ENCODE data around the gene COBL.

COBL gene

DNA sequence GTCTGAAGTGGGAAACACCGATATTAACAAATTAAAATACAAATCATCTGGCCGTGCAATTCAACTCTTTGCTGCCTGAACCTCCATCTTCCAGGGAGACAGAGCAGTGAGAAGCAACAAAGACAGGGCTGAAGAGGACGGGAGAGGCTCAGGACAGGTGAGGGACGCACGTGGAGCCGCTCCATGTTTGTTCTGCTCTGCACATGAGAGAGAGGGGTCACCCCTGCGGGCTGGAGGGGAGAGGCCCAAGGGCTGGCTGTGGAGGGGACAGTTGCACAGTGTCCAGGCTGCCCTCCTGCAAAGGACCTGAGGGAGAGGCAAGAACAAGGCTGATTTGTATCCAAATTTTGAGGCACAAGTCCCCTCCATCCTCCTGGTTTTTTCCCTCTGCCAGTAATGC lies 41.7 kb downstream of the COBL start:
- no peak for DNase-seq (ENCODE audit: low read depth in 2 of 2)

DNA sequence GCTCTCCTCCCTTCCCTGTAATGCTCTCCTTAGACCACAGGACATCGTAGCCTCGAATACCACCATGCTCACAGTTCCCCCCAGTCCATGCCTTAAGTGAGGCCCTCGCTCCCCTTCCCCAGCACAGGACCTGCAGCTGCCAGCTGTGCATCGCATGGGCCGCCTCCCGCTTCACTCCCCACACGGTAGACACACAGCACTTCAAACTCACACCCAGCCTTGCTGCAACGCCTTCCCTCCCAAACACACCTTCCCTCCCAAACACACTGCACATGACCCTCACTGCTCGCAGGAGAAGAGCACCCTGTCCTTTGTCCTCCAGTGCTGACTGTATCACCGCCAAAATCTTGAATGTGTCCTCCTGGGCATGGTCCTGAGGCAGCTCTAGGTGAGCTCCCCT lies 42.6 kb downstream of the COBL start:
- DNase-seq (ENCODE audit: low read depth in 2 of 2) = no peak

DNA sequence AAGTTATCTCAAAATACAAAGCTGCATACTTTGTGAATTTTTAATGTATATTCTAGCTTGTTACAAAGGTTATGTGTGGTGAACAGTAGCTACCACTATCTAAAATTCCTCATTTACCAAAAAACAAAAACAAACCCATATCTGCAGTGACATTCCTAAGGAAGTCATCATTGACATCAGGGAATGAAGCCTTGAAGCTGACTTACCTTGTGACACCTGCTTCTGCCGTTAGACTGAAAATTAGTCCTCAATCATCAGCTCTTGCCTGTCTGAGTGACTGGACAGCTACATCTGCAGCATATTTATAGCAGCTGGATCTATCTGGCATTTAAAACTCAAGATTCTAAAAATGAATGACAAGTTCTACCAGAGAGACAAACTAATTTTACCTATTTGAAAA lies 43.2 kb downstream of the COBL start:
- no peak for DNase-seq (ENCODE audit: low read depth in 2 of 2)

DNA sequence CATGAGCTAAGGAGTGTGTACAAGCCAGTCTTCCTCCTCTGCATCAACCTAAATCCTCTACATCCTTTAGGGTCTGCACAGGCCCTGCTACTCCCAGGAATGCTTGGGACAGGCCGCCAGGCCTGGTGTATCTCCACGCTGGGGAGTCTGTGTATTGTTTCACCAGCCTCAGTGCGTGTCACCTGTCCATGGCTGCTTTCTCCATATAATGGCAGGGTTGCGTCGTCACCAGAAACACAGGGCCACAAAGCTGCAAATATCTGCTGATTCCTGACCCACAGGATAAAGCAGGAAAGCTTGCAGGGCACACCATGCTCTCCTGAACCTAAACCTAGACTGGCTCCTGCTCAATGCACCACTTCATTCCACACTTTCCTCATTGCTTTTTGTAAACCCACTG lies 45.6 kb downstream of the COBL start:
- DNase-seq (ENCODE audit: low read depth in 2 of 2) = no peak

DNA sequence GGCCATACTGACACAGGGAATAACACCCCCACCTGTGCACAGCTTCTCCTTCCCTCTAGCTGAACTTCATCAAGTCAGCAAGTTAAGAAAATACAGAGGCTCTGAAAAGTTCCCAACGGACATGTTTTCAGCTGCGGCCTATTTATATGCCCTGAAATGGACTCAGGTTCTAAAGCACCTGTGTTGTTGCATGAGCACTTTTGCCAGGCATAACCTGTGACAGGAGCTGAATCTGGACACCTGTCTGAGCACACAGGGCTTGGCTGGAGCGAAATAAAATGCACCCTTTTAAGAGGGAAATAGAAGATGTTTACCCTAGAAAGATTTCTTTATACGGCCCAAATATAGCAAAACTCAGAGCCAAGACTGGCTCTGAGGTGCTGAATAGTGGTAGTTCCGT lies 46.7 kb downstream of the COBL start:
- DNase-seq (ENCODE audit: low read depth in 2 of 2) = no peak

DNA sequence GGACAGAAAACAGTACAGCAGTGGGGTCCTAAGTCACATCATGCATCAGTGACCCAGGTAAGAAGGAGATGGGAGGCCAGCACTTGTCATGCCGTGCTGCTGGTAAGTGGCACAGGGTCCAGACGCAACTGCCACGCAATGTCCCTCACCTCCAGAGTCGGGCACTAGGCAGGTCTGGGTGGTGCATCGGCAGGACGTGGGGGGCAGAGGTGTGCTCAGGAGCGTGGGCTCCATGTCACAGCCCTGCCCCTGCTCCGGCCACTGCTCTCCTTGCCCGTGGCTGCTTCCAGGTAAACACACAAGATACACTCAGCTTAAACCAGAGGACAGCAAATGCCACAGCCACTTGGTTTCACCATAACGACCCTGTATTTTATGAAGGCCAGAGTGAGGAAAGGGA lies 47.3 kb downstream of the COBL start:
- no peak for DNase-seq (ENCODE audit: low read depth in 2 of 2)

DNA sequence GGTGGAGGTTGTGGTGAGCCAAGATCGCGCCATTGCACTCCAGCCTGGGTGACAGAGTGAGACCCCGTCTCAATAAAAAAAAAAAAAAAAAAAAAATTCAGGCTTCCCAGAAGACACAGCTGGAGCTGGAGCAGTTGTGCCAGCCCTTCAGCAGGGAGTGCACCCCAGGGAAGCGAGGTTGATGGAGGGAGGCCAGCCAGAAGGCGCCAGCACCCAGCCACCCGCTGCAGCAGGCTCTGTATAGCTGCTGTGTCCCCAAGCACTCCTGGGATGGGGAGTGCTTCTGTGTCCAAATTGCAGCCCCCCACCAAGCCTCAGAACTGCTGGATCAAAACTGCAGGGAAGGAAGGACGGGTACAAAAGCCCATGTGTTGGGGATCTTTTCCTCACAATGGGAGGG lies 47.8 kb downstream of the COBL start:
- DNase-seq (ENCODE audit: low read depth in 2 of 2) = no peak

DNA sequence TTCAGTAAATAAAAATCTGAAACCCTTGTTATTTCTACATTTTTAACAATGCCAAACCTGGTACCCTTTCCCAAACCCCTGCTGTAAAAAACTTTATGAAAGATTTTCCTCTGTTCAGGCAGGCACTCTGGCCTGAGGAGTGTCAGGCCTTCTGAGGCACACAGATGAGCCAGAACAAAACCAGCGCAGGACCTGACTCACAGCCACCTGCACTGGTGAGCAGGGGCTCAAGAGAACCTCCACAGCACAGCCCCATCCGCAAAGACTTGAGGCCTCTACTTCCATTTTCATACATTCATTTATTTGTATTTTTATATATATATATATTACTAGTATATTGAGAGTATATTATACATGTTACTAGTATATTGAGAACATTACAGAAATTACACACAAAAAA lies 49.4 kb downstream of the COBL start:
- DNase-seq (ENCODE audit: low read depth in 2 of 2) = no peak

DNA sequence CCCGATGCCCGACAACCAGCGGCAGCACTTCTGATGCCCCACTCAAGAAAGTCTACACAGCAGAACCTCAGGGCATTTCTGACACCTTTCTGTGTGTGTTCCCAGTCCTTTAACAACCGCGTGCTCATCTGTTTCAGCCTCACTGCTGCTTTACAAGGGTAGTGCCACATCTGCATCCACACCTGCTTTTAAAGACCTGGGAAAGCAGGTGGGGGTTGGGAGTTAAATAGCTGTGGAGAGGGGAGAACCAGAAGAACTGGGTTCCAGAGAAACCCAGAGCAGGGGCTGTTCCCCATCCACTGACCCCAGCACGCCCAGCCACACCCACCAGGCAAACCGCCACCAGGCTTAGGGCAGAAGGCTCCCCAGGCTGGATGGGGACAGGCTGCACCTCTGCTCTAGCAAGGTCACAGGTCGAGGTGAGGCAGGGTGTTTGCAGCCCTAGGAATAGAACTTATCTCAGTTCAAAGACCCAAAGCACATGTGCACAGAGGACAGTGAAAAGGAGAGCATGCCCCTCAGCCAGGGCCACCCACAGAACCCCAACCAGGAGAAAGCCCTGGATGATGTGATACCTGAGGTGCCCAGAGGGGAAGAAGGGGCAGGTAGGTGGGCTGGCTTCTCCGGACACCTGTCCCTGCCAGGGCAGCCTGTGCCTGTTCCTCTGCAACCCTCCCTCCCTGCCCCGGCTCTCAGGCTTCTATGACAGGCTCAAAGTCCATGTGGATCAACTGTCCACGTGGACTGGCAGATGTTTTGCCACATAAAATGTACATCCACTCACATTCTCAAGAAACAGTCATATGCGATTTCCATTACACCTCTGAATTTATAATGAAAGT lies 51.3 kb downstream of the COBL start:
- no peak for DNase-seq (ENCODE audit: low read depth in 2 of 2)

DNA sequence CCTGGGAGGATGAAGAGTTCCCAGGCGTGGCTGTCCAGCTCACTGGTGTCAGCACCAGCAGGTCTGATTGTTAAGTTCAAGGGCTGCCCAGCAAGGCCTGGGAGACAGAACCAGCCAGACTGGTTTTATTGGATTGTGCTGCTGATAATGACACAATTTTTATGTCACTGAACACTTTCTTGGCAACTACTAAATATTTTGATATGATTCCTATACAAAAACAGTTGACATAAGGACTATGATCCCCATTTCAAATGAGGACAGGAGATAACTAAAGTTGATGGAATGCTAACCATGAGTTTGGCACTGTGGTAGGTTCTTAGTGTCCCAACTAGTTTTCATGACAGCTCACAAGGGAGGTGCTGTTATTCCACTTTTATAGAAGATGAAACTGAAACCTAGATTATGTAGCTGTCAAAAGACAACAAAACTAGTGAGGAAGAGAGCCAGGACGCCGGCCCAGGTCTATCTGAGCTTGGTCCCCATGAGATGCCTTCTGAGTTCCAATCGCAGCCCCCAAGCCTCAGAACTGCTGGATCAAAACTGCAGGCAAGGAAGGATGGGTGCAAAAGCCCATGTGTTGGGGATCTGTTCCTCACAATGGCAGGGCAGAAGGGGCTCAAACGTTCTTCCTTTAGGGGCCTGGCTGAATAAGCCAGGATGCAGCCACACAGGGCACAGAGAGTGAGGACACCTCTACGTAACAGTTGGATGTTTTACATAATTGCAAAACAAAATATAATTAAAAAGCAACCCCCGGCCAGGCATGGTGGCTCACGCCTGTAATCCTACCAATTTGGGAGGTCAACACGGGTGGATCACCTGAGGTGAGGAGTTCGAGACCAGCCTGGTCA lies 52.8 kb downstream of the COBL start:
- no peak for DNase-seq (ENCODE audit: low read depth in 2 of 2)

DNA sequence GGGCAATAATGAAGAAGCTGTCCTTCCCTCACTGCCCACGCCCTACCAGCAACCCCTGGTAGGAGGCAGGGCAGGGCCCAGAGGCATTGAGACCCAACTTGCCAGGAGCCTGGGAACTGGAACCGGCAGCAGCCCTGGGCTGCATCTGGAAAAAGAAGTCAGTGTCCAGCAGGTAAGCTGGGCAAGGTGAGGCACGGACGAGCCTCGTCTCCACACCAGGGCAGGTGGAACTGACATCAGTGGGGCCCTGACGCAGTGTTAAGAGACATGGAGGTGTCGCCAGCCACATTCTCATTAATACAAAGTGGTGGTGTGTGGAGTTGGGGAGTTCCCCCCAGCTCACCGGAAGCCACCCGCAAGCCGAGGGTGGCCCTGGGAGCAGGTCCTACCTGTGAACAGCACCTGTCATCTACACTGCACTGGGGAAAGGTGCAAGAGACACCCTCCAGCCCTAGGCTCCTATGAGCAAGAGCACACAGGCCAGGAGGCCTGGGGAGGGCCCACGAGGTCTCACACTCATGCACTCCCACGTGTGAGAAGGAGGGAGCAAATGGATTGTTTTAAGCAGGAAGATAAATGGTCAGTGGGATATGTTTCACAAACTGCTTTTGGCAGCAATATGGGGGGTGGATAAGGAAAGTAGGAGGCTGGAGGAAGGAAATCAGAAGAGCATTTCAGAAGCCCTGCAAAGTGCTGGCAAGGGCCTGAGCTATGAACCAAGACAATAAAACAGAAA lies 53.6 kb downstream of the COBL start:
- no peak for DNase-seq (ENCODE audit: low read depth in 2 of 2)

DNA sequence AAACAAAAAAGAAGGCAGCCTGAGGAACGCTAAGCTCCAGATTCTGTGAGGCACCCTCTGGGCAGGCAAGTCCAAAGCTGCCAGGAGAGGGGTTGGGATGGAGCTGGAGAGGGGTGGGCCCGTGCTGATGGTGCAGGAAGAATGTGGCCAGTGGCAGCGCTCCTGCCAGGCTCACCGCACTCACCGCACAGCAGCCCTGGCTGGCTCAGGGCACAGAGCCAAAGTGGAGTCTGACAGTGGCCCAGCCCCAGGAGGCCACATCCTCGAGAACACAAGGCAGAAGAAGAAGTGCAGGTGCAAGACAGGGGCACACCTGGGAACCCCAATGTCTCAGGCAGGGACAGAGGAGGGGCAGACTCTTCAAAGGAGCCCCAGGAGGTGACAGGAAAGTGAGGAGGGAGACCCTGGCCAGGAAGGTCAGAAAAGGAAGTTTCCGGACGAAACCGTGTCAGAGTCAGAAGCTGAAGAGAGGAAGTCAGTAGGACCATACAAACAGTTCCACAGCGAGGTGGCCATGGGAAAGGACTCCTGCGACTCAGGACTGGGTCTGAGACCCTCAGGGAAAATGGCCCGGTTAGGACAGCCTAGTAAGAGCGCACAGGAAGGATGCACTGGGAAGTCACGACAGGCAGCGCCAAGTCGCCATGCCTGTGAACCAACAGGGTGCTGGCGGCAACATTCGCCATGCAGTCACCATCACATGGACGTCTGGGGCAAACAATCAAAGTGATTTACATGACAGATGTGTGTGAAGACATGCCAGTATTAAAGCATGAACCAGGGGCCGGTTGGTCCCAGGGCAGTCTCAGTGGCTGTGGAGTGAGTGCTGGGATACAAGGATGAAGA lies 54.4 kb downstream of the COBL start:
- DNase-seq (ENCODE audit: low read depth in 2 of 2) = no peak

DNA sequence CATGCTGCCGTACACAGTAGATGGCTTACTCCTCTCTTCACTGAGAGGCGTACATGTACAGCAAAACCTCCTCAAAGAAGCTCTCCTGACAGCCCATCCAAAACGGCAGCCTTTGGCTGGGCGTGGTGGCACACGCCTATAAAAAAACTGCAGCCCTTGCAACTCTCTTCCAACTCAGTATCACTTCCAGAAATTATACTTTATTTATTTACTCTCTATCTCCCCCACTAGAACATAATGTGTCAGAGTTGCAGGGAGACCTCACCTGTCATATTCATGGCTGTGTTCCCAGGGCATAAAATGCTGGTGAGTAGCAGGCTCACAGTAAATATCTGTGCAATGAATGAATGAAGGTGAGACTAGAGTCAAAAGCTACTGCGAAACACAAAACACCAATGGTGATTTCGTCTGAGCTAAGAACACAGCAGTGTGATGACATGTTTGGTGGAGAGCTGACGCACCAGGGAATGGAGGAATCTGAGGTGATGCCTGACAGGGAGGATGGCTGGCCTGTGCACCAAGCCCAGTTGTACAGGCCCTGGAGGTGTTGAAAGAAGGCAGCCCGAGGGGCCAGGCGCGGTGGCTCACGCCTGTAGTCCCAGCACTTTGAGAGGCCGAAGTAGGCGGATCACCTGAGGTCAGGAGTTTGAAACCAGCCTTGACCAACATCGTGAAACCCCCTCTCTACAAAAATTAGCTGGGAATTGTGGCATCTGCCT lies 55.3 kb downstream of the COBL start:
- DNase-seq (ENCODE audit: low read depth in 2 of 2) = no peak

DNA sequence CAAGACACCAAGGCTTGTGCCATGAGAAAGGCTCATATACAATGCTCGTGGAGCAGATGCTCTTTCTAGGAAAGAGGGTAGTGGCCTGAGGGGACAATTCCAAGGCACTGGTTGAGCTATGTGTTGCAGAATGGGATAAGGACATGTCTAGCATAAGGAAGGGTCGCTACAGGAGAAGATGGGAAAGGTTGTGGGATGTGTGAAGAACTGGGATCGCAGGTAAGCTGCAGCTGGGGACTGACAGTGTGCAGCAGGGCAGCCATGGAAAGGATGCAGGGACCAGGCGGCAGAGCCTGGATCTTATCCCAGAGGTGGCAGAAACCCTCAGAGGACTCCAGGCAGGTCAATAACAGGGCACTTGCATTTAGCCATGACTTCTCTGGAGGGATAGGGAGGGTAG lies 56.1 kb downstream of the COBL start:
- no peak for DNase-seq (ENCODE audit: low read depth in 2 of 2)

DNA sequence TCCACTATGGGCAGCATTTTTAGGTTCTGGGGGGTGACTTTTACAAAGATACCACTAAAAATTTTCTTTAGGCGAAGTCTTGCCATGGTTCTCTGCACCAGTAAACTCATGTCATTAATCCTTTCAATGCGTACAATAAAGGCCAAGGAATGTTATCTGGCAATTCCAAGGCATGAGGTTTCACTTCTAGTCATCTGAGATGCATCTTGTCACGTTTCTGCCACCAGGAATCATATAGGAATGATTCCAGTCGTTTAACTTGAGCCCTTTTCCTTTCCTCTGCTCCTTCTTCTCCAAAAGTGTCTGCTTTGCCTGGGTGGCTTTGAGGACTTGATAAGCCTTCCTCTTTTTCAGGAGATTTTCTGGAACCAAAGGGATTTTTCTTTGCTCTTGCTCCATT lies 56.8 kb downstream of the COBL start:
- DNase-seq (ENCODE audit: low read depth in 2 of 2) = no peak

DNA sequence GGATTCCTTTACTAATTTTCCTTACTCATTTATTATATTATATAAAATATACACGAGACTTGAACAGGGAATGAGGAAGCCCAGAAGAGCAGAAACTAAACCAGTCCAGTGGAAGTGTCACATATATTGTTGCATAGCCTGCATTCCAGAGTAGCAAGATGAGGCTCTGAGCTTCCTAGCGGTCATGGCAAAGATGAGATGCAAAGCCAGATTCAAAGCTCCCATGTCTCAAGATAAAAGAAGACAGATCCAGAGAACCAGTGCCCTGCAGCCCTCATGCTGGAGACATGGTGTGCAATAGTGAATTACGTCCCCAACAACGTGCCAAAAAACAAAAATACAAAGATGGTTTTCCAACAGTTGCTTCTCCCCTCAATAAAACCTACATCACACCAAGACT lies 59.7 kb downstream of the COBL start:
- DNase-seq (ENCODE audit: low read depth in 2 of 2) = no peak

DNA sequence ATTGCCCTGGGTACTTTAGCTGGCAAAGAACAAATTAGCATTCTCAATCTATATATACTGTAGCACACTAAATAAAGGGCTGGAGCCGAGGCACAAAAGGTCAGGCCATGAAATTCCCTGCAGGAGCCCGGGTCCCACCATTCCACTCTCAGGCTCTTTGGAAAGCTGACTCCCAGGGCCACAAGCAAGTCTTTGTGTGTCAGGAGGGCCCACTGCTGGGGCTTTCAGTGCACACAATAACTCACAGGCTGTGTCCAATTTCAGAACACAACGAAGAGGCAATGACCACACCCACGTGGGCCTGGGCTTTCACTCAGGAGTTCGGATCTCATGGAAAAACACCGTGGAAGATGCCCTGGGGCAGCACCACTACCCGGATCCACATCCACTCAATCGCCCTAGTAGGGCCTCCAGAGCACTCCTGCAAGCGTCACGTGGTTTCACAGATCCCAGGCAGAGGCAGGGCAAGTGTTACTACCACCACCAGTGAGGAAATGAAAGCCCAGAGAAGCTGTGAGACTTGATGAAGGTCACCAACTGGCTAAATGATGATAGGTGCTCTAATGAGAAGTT lies 60.3 kb downstream of the COBL start:
- DNase-seq (ENCODE audit: low read depth in 2 of 2) = no peak

DNA sequence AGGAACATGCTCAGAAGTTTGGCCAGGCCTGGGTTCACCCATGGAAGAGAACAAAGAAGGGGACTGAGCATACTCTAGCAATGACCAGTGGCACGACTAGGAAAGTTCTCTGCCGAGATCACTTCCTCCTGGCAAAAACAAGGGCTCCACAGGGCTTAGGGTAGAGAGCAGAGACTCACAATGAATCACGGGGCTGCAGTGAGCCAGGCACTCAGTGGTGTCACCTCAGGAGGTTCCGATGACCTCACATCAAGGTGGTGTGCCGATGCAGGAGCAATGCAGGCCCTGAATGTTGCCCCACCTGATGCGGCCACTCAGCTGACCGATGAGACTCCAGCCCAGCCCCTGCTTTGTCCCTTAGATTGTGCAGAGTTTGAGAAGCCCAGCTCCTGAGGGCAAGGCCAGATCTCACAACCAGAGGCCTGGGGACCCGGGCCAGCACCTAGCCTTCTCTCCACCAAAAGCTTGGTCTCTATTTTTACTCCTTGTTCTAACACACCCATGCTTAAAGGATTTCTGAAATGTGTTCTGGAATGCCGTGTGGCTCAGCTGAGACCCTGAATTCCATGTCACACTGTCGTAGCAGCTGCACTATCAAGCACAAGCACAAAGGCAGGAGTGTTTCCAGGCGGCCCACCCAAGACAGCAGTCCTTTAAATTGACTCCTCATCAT lies 60.9 kb downstream of the COBL start:
- no peak for DNase-seq (ENCODE audit: low read depth in 2 of 2)

DNA sequence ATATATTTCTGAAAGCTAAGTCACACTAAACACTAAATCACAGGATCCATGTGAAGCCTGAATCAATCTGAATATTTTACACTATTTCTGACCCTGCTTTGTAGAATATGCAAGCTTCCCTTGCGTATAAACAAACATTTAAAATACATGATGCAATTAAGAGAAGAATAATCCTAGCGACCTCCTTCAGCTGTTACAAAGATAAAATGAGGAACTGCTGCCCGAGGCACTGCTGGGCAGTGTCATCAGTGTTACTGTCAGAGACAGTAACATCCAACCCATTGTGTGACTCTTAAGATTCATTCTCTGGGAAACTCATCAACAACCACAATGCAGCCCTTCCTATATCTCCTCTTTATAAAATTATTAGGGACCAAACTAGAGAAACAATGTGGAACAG lies 61.6 kb downstream of the COBL start:
- no peak for DNase-seq (ENCODE audit: low read depth in 2 of 2)

DNA sequence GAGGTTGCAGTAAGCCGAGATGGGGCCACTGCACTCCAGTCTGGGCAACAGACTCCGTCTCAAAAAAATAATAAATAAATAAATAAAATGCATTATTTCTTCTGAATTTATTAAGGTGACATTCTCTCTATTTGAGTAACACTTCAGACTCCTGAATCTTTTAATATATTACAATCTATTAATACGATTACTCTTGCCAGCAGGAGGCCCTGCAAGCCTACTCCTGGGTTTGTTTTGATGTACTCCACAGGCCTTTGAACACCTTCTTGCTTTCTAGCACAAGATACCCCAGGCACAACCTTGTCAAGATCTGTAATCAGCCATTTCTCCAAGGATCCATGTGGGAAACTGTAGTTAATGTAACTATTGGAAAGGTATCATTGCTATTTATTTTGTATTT lies 63.5 kb downstream of the COBL start:
- no peak for DNase-seq (ENCODE audit: low read depth in 2 of 2)
